NK-92 (cell line): ENCODE results near the gene ENTPD1.

Experiments used
- DNase-seq: peaks from one replicate; lab custom pipeline; 2025; ENCODE audit not compliant: unreplicated experiment; lab: John Stamatoyannopoulos, UW

The ENTPD1 gene

DNA sequence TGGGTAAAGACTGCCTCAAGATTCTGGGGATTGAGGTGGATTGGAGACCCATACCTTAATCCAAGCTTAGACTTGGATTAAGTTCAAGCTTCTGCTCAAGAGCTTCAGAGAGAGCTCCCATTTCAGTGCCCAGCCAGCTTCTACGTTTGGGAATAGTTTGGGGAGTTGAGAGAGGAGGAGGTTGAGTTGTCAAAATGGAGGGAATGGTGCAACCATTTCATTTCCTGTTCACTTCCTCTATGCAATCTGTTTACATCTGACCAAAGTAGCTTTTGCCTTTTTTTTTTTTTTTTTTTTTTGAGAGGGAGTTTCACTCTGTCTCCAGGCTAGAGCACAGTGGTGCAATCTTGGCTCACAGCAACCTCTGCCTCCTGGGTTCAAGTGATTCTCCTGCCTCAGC lies 65.8 kb downstream of the ENTPD1 start:
- DNase-seq = no peak

DNA sequence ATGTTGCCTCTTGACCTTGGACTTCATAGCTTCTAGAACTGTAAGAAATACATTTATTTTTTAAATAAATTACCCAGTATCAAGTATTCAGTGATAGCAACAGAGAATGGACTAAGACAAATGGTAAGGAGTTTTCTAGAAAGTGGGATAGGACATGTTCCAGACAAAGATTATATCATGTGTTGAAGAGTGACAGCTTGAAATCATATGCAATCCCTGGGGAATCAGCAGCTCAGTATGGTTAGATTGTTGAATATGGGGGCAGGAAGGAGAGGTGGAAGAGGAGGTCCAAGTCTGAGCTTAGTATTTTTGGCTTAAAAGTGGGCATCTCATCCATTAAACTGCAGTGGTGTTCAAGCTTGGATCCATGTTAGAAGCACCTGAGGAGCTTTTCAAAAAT lies 74.1 kb downstream of the ENTPD1 start:
- DNase-seq = no peak

DNA sequence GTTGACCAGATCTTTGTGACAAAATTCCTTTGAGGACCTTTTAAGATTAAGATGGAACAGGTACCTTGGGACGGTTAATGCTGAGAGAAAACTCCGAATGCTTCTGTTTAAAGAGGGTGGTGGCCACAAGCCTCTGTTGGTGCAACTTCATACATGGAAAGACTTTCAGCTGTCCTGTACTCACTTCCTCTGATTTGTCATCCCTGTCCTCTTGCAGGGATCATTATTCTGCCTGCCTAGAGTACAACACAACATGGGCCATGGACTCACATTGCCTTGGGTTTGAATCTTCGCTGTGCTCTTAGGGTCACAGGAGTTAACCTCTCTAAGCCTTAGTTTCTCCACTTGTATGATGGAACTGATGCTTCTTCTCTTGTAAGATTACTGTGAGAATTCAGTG lies 75.1 kb downstream of the ENTPD1 start:
- DNase-seq = no peak

DNA sequence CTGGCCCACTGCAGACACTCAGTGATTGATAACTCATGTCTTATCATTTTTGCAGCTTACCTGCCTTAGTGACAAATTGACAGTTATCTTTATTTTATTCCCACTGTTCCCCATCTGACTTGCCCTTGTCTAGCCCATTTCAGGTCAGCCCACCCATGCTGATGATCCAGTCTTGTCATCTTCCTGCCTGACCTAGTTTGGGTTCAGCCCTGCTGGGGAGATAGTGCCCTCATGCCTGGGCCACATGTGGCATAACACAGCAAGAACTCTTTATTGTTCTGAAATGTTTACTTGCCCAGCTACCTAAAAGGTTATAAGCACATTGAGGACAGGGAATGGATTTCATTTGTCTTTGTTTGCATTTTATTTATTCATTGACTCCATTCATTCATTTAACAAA lies 75.6 kb downstream of the ENTPD1 start:
- DNase-seq = no peak

DNA sequence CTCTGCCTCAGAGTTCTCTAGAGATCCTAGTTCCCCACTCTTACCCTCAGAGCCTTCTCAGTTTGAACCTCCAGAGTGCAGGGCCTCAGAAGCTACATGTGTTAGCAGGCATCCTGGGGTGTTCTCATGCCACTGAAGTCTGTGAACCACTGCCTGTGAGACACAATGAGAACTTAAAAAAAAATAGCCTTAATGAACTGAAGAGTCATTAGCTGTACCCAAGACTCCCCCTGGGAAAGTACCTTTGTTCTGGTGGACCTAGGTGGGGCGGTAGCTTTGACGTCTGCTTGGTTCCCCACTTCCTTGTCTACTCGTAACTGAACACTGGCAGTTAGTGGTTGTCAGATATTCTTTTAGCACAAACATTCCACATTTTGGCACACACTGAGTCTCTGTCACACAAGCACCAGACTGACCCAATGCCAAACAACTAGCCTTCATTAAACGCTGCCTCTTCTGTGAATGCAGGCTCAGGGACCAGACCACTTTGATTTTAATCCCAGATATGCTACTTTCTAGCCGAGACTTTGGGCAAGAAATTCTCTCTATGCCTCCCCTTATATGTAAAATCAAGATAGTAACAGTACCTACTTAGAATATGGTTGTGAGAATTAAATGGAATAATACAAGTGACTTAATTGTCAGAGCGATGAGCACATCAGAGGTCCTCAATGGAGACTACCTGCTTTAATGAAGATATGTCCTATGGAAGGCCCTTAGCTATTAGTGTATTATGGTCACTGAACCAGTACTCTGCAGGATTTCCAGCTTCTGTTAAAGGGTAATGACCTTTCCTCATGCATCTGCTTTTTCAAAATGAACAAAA lies 76.5 kb downstream of the ENTPD1 start:
- no peak for DNase-seq

DNA sequence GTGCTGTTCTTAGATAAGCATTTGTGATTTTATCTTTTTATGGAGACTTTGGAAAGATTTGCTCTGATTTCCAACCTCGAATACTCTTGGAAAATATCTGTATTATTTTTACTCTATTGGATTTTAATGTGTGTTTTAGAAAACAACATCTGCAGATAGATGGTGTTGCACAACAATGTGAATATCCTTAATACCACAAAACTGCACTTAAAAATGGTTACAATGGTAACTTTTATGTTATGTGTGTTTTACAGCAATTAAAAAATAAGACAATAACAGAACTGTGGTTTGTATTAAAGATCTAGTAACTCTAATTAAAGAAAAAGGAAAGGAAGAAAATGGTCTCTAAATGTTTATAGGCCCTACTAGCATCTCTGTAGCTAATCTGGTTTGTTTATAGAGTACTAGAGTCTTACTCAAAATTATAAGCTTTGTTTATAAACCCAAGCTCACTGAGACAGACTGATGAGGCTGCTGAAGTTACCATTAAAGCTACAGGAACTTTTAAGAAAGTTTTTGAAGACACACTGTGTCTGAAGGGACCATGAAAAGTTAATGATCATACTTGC lies 77.2 kb downstream of the ENTPD1 start:
- DNase-seq = no peak

DNA sequence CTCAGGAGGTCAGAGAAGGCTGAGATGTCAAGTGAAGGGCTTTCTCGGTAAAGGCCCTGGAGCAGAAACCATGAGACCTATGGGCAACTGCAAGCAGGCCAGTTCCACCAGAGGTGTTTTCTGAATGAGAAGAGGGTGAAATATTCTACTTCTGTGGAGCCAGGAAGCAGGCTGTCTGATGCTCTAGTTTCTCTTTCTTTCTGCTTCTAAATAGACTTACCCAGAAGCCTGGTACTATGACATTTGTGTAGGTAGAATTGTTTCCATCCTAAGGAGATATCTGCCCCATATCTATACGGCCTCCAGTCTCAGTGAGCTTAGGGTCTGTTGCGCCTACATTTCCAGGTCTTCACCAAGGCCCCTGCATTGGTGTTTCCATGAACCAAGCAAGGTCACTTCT lies 78.4 kb downstream of the ENTPD1 start:
- no peak for DNase-seq

DNA sequence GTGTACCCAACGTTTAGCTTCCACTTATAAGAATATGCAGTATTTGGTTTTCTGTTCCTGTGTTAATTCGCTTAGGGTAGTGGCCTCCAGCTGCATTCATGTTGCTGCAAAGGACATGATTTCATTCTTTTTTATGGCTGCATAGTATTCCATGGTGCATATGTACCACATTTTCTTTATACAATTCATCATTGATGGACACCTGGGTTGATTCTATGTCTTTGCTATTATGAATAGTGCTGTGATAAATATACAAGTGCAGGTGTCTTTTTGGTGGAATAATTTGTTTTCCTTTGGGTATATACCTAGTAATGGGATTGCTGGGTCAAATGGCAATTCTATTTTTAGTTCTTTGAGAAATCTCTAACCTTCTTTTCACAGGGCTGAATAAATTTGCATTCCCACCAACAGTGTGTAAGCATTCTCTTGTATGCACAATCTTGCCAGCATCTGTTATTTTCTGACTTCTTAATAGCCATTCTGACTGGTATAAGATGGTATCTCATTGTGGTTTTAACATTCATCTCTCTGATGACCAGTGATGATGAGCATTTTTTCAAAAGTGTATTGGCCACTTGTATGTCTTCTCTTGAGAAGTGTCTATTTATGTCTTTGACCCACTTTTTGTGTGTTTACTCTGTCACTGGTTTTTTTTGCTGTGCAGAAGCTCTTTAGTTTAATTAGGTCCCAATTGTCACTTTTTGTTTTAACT lies 79.3 kb downstream of the ENTPD1 start:
- no peak for DNase-seq

DNA sequence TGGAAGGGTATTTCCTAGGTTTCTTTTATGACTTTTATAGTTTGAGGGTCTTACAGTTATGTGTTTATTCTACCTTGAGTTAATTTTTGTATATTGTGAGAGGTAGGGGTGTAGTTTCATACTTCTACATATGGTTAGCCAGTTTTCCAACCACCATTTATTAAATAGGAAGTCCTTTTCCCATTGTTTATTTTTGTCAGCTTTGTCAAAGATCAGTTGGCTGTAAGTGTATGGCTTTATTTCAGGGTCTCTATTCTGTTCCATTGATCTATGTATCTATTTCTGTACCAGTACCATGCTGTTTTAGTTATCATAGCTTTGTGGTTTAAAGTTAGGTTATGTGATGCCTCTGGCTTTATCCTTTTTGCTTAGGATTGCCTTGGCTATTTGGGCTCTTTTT lies 79.9 kb downstream of the ENTPD1 start:
- DNase-seq = no peak

DNA sequence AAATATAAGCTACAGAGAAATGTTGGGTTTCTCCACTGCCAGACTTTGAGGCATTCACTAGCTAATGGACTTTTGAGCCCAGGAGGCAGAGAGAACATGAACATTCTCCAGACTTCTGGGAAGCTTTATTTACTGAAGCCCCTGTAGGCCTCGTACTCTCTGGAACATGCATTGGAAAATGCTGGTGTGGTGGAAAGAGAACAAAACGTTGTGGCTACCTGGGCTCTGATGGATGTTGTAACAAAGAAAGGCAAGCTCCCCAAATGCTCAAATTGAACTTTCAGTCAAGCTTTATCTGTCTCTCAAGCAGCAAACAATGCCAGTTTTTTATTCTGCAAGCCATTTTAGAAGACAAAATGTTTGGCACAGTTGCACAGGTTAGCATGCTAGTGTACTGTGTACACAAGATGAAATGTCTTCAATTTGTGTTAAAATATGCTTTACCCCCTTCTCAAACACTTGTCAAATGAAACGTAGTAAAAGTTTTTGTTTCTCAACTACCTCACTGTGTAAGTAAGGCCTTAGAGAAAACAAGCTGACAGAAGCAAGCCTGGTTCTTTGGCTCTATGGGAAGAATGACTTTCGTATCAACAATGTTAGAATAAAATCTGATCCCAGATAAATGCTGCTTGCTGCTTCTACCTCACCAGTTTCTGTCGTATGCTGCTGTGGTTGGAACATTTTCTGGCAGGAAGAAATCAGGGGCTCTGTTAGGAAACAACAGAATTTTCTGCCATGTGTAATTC lies 80.8 kb downstream of the ENTPD1 start:
- DNase-seq = no peak

DNA sequence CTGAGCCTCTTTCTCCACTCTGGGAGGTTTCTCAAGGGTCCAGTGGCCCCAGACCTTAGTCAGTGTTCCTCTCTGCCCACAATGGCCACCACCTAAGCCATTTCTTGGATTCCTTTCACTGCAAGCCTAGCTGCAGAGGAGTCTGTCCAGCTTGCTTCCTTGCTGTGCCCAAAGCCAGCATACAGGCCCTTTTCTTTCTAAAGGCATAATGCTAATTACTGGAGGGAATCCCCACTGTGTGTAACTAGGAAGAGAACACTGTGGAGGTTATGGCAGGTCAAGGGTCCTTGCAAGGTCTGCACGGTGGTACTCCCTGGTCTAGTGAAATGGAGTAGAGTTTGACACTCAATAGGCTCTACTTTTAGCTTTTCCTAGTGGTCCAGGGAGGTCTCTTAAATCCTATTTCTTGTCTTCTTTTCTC lies 81.4 kb downstream of the ENTPD1 start:
- no peak for DNase-seq

DNA sequence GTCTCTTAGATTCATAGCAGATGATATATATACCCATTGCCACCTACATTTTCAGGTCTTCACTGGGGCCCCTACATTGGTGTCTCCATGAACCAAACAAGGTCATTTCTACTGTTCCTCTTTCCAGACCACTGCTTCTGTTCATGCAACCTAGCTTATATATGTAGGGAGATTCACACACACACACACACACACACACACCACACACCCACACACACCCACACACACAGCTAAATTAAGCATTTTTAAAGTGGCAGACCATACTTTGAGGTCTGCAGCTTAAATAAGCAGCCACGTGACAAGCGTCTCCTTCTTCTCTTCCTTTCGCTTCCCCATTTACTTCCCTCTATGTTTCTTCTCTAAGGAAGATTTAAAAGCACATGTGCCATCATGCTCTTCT lies 81.8 kb downstream of the ENTPD1 start:
- DNase-seq = no peak

DNA sequence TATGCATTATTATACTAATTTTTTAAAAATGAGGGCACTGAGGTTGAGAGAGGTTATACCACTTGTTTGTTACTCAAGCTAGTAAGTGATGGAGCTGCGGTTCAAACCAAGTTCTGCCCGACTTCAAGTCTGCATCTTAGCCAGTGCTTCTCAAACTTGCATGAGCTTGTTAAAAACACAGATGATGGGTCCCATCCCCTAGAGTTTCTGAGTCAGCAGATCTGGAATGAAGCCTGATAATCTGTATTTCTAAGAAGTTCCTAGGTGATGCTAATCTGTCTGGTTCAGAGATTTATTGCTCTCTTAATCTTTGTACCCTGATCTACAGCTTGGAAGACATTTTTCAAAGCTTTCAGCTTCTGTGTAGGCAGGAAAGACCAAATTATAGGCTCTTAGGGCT lies 84.2 kb downstream of the ENTPD1 start:
- no peak for DNase-seq

DNA sequence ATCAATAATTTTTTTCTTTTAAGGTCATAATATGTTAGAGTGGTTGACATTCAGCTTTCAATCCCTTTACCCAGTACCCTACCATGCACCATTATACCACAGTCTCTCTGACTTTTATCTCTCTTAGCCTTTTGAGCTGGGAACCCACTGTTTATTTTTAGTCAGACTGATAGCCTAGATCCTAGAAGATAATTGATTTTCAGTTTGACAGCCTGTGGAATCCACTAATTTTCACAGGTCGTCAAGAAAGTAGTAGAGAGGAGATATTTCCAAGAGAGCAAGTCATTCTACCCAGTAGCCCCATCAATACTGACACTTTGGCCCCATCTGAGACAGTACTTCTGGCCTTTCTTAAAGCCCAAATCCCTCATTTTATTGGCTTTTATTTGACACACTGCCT lies 84.7 kb downstream of the ENTPD1 start:
- DNase-seq = no peak

DNA sequence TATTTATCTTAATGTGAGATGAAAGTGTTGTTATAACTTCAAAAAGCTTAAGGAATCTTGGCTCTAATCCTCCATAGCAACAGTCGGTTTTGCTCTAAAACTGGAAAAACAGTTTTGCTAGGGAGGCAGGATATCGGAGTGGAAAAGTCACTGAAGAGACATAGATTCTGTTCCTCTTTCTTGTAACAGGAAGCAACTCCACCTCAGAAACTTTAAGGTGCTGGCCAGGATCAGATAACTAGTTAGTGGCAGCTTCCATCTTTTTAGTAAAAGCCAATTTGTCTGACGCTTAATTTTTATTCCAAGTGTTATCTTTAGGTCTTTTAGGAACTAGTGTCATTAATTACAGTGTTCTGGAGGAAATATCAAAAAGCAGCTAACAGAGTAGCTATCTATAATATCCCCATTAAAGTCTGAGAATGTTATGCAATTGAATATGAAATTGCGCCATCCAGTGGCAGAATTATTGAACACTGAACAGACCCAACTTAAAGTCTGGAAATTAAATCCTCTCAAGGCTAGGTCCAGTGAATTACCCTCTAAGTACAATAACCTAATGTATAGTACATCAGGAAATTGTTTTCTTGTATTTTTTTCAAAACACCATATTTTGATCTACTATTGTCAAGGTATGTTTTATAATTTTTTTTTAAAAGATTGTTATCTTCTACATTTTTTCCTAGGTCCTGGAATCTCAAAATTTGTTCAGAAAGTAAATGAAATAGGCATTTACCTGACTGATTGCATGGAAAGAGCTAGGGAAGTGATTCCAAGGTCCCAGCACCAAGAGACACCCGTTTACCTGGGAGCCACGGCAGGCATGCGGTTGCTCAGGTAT lies 85.9 kb downstream of the ENTPD1 start:
- no peak for DNase-seq

DNA sequence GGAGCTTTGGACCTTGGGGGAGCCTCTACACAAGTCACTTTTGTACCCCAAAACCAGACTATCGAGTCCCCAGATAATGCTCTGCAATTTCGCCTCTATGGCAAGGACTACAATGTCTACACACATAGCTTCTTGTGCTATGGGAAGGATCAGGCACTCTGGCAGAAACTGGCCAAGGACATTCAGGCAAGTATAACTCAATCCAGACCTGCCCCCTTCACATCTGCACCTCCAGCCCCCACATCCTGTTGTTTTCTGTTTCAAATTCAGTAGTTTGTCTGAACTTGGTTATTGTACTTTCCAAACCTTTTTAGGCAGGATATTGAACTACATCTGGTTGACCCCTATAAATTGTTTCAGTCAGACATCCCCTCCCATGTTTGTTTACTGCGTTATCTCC lies 89.4 kb downstream of the ENTPD1 start:
- DNase-seq = no peak

DNA sequence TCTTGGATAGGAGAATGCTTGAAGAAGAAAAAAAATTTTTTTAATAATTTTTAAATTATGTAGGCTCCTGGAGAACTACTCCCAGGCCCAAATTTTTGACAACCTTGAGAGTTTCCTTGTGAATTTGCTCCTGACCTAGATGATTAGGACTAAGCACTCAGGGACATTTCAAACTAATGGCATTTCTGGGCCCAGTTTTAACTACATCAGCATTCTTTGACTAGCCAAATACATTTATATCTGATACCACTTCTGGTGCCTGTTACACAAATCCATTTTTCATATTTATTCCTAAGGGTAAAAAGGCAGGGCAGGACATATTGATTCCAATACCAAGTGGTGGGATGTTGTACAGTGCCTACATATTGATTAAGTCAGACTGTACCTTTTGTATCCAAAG lies 91.0 kb downstream of the ENTPD1 start:
- no peak for DNase-seq

DNA sequence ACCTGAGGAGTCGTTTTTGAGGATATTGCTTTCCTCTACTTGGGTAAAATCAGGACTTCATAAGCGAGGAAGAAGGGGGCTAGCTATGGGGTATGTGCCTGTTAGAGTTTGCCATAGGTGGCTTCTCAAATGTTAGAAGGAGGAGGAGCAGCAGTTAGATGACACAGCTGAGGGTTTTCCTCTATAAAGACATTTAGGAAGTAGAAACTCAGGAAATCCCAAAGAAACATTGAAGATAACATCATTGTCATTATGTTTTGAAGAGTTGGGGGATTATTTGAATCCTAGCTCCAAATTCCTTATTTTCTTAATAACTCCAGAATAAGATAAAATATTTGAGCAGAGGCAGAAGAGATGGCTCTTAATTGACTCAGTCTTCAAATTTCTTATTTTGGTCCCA lies 92.9 kb downstream of the ENTPD1 start:
- no peak for DNase-seq

DNA sequence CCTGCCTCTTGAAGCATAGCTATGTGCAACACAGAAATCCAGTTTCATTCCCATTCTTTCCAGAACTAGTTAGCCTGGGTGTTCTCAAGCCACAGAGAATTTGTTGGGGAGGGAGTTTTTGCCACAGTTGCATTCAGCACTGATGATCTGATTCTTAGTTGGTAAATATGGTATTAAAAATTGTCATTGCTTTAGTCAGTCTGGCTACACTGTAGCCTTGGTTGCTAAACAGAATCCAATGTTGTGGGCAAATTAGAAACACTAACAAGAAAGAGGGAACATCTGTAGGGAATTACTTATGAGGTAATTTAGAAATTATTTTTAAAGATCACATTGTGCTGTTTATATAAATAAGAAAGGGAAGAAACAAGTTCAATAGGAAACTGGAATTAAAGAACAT lies 94.8 kb downstream of the ENTPD1 start:
- no peak for DNase-seq

DNA sequence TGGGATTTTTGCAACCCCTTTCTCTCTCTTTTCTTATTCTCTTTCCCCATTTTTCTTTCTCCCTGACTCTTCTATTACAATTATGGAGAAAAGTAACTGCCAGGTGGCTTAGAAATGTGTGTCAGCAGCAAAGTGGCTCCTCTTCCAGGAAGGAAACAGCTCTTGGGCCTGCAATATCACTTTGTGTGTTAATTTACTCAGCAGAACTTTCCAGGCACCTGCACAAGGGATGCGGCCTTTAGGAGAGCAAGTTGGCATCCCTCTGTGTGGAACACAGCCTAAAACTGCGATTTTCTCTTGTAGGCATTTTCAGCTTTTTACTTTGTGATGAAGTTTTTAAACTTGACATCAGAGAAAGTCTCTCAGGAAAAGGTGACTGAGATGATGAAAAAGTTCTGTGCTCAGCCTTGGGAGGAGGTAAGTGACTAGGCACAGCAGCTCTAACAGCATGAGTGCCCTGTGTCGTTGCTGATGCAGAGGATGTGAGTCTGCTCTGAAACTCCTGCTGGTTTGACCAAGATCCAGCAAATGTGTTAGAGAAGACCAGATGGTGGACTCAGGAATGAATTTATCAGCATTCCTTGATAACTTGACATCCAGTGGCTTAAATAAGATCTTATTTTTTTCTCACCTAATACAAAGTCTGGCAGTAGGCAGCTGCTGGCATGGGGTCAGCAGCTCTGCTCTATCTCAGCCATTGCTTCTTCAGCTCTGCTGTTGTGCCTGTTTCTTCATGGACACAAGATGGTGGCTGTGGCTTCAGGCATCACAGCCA lies 104.4 kb downstream of the ENTPD1 start:
- no peak for DNase-seq
